ENCODE results near the gene HIF3A. TPM values are rescaled to one million over a fixed set of nuclear protein-coding genes. Genes with fewer than 3 reads are reported as not detected.
"Not testable (repeated sequence)": the region's sequence is repeated elsewhere in the genome, so short reads cannot be mapped to it uniquely, and the experiment has no call there.

The HIF3A gene
- total RNA-seq, 4 donors from 2014 or later, result 18.4 to 262 (median 91.2) TPM

- DNase-seq, result no peak
- Histone ChIP-seq H3K27me3 (no peaks in the 10 kb centered on the region), H3K9me3 (no peaks in the 10 kb centered on the region), H3K4me3 (no peak overlapping the region), H3K36me3 (peaks cover 0 to 33% (median 0%) of the 10 kb centered on the region in 3 donors), H3K4me1 (peaks cover 0 to 20% (median 0%) of the 10 kb centered on the region in 4 donors), H3K27ac (no peak overlapping the region)
- TF ChIP-seq CTCF (IDR thresholded peaks at IDR 0.05), result no peak
- TF ChIP-seq POLR2A (IDR thresholded peaks at IDR 0.05), result no peak
Observed at GRCh38 chr19:46306501-46306900, 9.7 kb downstream of the HIF3A start.

- no peak overlapping the region for H3K4me3 ChIP-seq
Observed at GRCh38 chr19:46308510-46308909, 11.7 kb downstream of the HIF3A start.

GRCh38 chr19:46309056-46309455, 12.2 kb downstream of the HIF3A start:
- Histone ChIP-seq H3K27ac (no peak overlapping the region), H3K36me3 (peaks cover 0 to 36% (median 0%) of the 10 kb centered on the region in 3 donors), H3K4me1 (no peaks in the 10 kb centered on the region), H3K9me3 (no peaks in the 10 kb centered on the region), H3K4me3 (no peak overlapping the region), H3K27me3 (no peaks in the 10 kb centered on the region)
- TF ChIP-seq CTCF (IDR thresholded peaks at IDR 0.05) (no peak), POLR2A (IDR thresholded peaks at IDR 0.05) (no peak)
- no peak for DNase-seq

More at GRCh38 chr19:46308510-46308909, 11.7 kb downstream of the HIF3A start:
- Histone ChIP-seq H3K36me3 (peaks cover 0 to 36% (median 0%) of the 10 kb centered on the region in 3 donors), H3K27me3 (no peaks in the 10 kb centered on the region), H3K4me1 (peaks cover 0 to 5% (median 0%) of the 10 kb centered on the region in 4 donors), H3K9me3 (no peaks in the 10 kb centered on the region), H3K27ac (no peak overlapping the region)
- no peak for TF ChIP-seq CTCF (IDR thresholded peaks at IDR 0.05)
- no peak for TF ChIP-seq POLR2A (IDR thresholded peaks at IDR 0.05)
- no peak for DNase-seq

- Histone ChIP-seq H3K9me3 (no peaks in the 10 kb centered on the region), H3K36me3 (peaks cover 0 to 29% (median 0%) of the 10 kb centered on the region in 3 donors), H3K27me3 (no peaks in the 10 kb centered on the region), H3K27ac (no peak overlapping the region), H3K4me3 (no peak overlapping the region), H3K4me1 (peaks cover 0 to 8% (median 0%) of the 10 kb centered on the region in 4 donors)
- no peak for DNase-seq
- TF ChIP-seq POLR2A (IDR thresholded peaks at IDR 0.05) (no peak), CTCF (IDR thresholded peaks at IDR 0.05) (no peak)
Observed at GRCh38 chr19:46311444-46311843, 14.6 kb downstream of the HIF3A start.

GRCh38 chr19:46313540-46314469, 17.0 kb downstream of the HIF3A start:
- peaks cover 0 to 14% (median 0%) of the 10 kb centered on the region in 3 donors for H3K36me3 ChIP-seq
- DNase-seq, H3K27ac ChIP-seq, H3K4me1 ChIP-seq, H3K27me3 ChIP-seq, H3K9me3 ChIP-seq, H3K4me3 ChIP-seq: not testable (repeated sequence)

- no peak for DNase-seq
- no peak overlapping the region for H3K27ac ChIP-seq
- no peaks in the 10 kb centered on the region for H3K9me3 ChIP-seq
- peaks cover 0 to 8% (median 0%) of the 10 kb centered on the region in 4 donors for H3K4me1 ChIP-seq
- TF ChIP-seq CTCF (IDR thresholded peaks at IDR 0.05) (no peak), POLR2A (IDR thresholded peaks at IDR 0.05) (no peak)
- no peak overlapping the region for H3K4me3 ChIP-seq
- H3K36me3 ChIP-seq, result peaks cover 0 to 12% (median 0%) of the 10 kb centered on the region in 3 donors
- H3K27me3 ChIP-seq, result no peaks in the 10 kb centered on the region
Observed at GRCh38 chr19:46317339-46317738, 20.5 kb downstream of the HIF3A start.
